HepG2 (cell line): ENCODE results near the gene PRKD2. TPM values are rescaled to one million over a fixed set of nuclear protein-coding genes. Genes with fewer than 3 reads are reported as not detected.

Experiments used
- ATAC-seq: fragments of 200-7000 bp; cut with Tn5 transposase; 3 replicates; pipeline ENCODE4 v1.9.1; 2020; ENCODE audit warnings: mild to moderate bottlenecking, moderate library complexity
- BruUV-seq: library from RNA; stranded (reverse); fragments of 400-500 nt; replicated peaks from 2 replicates; lab custom pipeline; 2021; lab: Mats Ljungman, UMichigan
- CTCF ChIA-PET: fragments of 300-600 bp; formaldehyde crosslinking; extraction: SDS; loops from one replicate; lab custom pipeline; 2021; ENCODE audit warnings: low total read pairs, inconsistent platforms, low intra/inter-chr PET ratio; lab: Yijun Ruan, JAX
- POLR2A ChIA-PET: fragments of 350-600 bp; sonication (Branson Sonifier 250); formaldehyde crosslinking; loops from one replicate; lab custom pipeline; 2020; ENCODE audit warnings: antibody characterized with exemption, inconsistent platforms; lab: Yijun Ruan, JAX
- DNase-seq: peaks from one replicate; pipeline ENCODE4 v3.0.0-alpha.2; 2015; ENCODE audit warnings: low spot score
- FAIRE-seq: peaks from 3 replicates; lab custom pipeline; 2011; peaks lifted over from hg19 to GRCh38; lab: Jason Lieb, UNC
- H2AFZ ChIP-seq: one replicate; pipeline ENCODE4 v1.6.1; 2011; ENCODE audit warnings: low read length, inconsistent platforms
- H3K27ac ChIP-seq: fragments of 300-600 bp; 3 replicates; pipeline ENCODE4 v1.8.0; 2011; ENCODE audit warnings: mixed run types, mild to moderate bottlenecking, mixed read lengths, low read length, inconsistent platforms; ENCODE audit not compliant: insufficient read depth; ENCODE audit errors: extremely low read length
- H3K27me3 ChIP-seq, 2 experiments: fragments of 200-600 bp in 1 of 2; 2 replicates in 1 of 2; 3 replicates in 1 of 2; pipeline versions ENCODE4 v1.6.0 to v1.8.0; 2011; ENCODE audit warnings: low read length in 2 of 2, mild to moderate bottlenecking in 2 of 2, moderate library complexity in 2 of 2, inconsistent platforms in 1 of 2; ENCODE audit not compliant: insufficient read depth in 2 of 2, control insufficient read depth in 1 of 2
- H3K36me3 ChIP-seq, 2 experiments: fragments of 200-600 bp in 1 of 2; replicated peaks in 1 of 2; 2 replicates in 1 of 2; 3 replicates in 1 of 2; pipeline versions ENCODE4 v1.5.1 to v1.8.0; 2011; ENCODE audit warnings: low read length in 2 of 2, inconsistent platforms in 1 of 2; ENCODE audit not compliant: insufficient read depth in 2 of 2, control insufficient read depth in 1 of 2
- H3K4me1 ChIP-seq: 2 replicates; pipeline ENCODE4 v1.5.1; 2012; ENCODE audit warnings: low read length, inconsistent platforms; ENCODE audit not compliant: insufficient read depth
- H3K4me2 ChIP-seq: 2 replicates; pipeline ENCODE4 v1.6.0; 2011; ENCODE audit warnings: low read depth, low read length, inconsistent platforms
- H3K4me3 ChIP-seq, 3 experiments: fragments of 200-600 bp in 1 of 3; sonication (generic), shearing (Covaris generic) in 1 of 3; replicated peaks in 1 of 3; 2 replicates each; pipeline ENCODE4 v1.5.1; 2011 to 2016; ENCODE audit warnings: low read length in 3 of 3, inconsistent platforms in 2 of 3, low read depth in 2 of 3, mild to moderate bottlenecking in 2 of 3, control low read depth in 1 of 3, mixed read lengths in 1 of 3; ENCODE audit not compliant: insufficient read depth in 1 of 3
- H3K79me2 ChIP-seq: one replicate; pipeline ENCODE4 v1.6.1; 2011; ENCODE audit warnings: low read length, inconsistent platforms; ENCODE audit not compliant: insufficient read depth
- H3K9ac ChIP-seq: 2 replicates; pipeline ENCODE4 v1.6.0; 2011; ENCODE audit warnings: mild to moderate bottlenecking, low read depth, low read length, inconsistent platforms; ENCODE audit not compliant: insufficient read depth
- H3K9me3 ChIP-seq: 2 replicates; pipeline ENCODE4 v1.5.1; 2012; ENCODE audit warnings: mild to moderate bottlenecking, low read length
- H4K20me1 ChIP-seq: 2 replicates; pipeline ENCODE4 v1.6.0; 2011; ENCODE audit warnings: inconsistent platforms, mild to moderate bottlenecking, low read length, moderate library complexity; ENCODE audit not compliant: insufficient read depth
- DR1 ChIP-seq: sonication (generic); formaldehyde crosslinking; IDR thresholded peaks from 2 replicates; pipeline ENCODE4 v1.8.0; 2021; ENCODE audit warnings: mild to moderate bottlenecking, missing genetic modification reagents, inconsistent platforms
- GLI4 ChIP-seq: sonication (generic); formaldehyde crosslinking; IDR thresholded peaks from 2 replicates; pipeline ENCODE4 v1.5.1; 2020; ENCODE audit warnings: missing genetic modification reagents, mild to moderate bottlenecking, moderate library complexity, borderline replicate concordance
- MED13 ChIP-seq: sonication (generic); formaldehyde crosslinking; IDR thresholded peaks from 2 replicates; pipeline ENCODE4 v1.5.0; 2020; ENCODE audit warnings: missing genetic modification reagents
- MEF2D ChIP-seq: sonication (generic); formaldehyde crosslinking; IDR thresholded peaks from 2 replicates; pipeline ENCODE4 v1.5.1; 2020; ENCODE audit warnings: mild to moderate bottlenecking, missing genetic modification reagents
- NCOA1 ChIP-seq: sonication (generic); formaldehyde crosslinking; IDR thresholded peaks from 2 replicates; pipeline ENCODE4 v1.9.0; 2021; ENCODE audit warnings: missing genetic modification reagents
- PHB2 ChIP-seq: fragments of 450-650 bp; IDR thresholded peaks from 2 replicates; pipeline ENCODE4 v1.6.1; 2018; ENCODE audit not compliant: partially characterized antibody
- PHF21A ChIP-seq: sonication (generic); formaldehyde crosslinking; IDR thresholded peaks from 2 replicates; pipeline ENCODE4 v1.5.0; 2020; ENCODE audit warnings: mild to moderate bottlenecking, missing genetic modification reagents
- PRMT3 ChIP-seq: sonication (generic); formaldehyde crosslinking; IDR thresholded peaks from 2 replicates; pipeline ENCODE4 v1.8.1; 2022; ENCODE audit warnings: low read depth, mild to moderate bottlenecking, moderate library complexity, missing genetic modification reagents, borderline replicate concordance
- SP1 ChIP-seq, 2 experiments: fragments of 450-650 bp in 1 of 2; sonication (generic) in 1 of 2; formaldehyde crosslinking in 1 of 2; IDR thresholded peaks; 2 replicates each; pipeline versions ENCODE4 v1.4.0 to v1.6.1; 2016 to 2020; ENCODE audit warnings: missing genetic modification reagents in 1 of 2
- ZNF253 ChIP-seq: sonication (generic); formaldehyde crosslinking; IDR thresholded peaks from 2 replicates; pipeline ENCODE4 v1.8.0; 2022; ENCODE audit warnings: mild to moderate bottlenecking, missing genetic modification reagents, borderline replicate concordance
- ZNF263 ChIP-seq: sonication (generic); formaldehyde crosslinking; IDR thresholded peaks from 2 replicates; pipeline ENCODE4 v1.4.0; 2020; ENCODE audit warnings: missing genetic modification reagents
- ZNF446 ChIP-seq: sonication (generic); formaldehyde crosslinking; IDR thresholded peaks from 2 replicates; pipeline ENCODE4 v1.5.0; 2020; ENCODE audit warnings: mild to moderate bottlenecking, missing genetic modification reagents
- ZNF788 ChIP-seq: sonication (generic); formaldehyde crosslinking; IDR thresholded peaks from 2 replicates; pipeline ENCODE4 v1.5.0; 2020; ENCODE audit warnings: mild to moderate bottlenecking, missing genetic modification reagents, borderline replicate concordance
- ZSCAN9 ChIP-seq: IDR thresholded peaks from 2 replicates; pipeline ENCODE4 v1.6.1; 2016; ENCODE audit warnings: borderline replicate concordance
- WGBS: methylation state at CpG from one replicate; pipeline ENCODE4 v1.1.6; 2017; ENCODE audit warnings: low lambda C conversion rate; 5-methylcytosine and 5-hydroxymethylcytosine counted together
- in situ Hi-C: cut with HindIII; loops from 2 replicates; pipeline ENCODE4 v1.10.0; 2017; ENCODE audit warnings: low pct_unique_long_range_greater_than_20kb; ENCODE audit not compliant: extremely low pct_ligation_motif_present
- intact Hi-C: fragments of 100-400 bp; cut with micrococcal nuclease; formaldehyde crosslinking; loops from one replicate; pipeline ENCODE4 v1.10.0; 2022; ENCODE audit not compliant: unreplicated experiment
- polyA plus RNA-seq, 8 experiments: library from polyadenylated mRNA; depleted of rRNA in 3 of 8; stranded (reverse) in 7 of 8; unstranded in 1 of 8; fragments of >200 nt; fragmentation: Illumina TruSeq in 4 of 8; extraction: Trizol in 4 of 8; gene quantifications; 2 replicates each; pipeline versions ENCODE4 v1.2.1 to v1.2.3, GENCODE V29; 2011 to 2016; ENCODE audit warnings: low read depth in 4 of 8, missing spikeins in 1 of 8, mixed read lengths in 1 of 8; ENCODE audit not compliant: insufficient read depth in 1 of 8
- total RNA-seq, 5 experiments: library from RNA; depleted of rRNA; stranded (reverse); fragments of >200 nt; fragmentation: Illumina TruSeq; extraction: Trizol; gene quantifications; 2 replicates each; pipeline ENCODE4 v1.2.3, GENCODE V29; 2016; ENCODE audit warnings: low read depth in 1 of 5
- TF ChIP-seq, protein P1 (sequence below), 2 experiments: sonication (generic) in 1 of 2; formaldehyde crosslinking in 1 of 2; IDR thresholded peaks; 2 replicates each; pipeline versions ENCODE4 v1.6.1 to v1.9.0; 2014 to 2022; ENCODE audit warnings: antibody characterized with exemption in 1 of 2, borderline replicate concordance in 1 of 2, inconsistent platforms in 1 of 2, low read depth in 1 of 2, missing genetic modification reagents in 1 of 2

Gene PRKD2
- total and polyA plus RNA-seq, 2 of the 13 experiments (the other 11 are each of a cell fraction or from before 2014, with no cell fraction given), result 6.7 to 7.3 TPM

DNA sequence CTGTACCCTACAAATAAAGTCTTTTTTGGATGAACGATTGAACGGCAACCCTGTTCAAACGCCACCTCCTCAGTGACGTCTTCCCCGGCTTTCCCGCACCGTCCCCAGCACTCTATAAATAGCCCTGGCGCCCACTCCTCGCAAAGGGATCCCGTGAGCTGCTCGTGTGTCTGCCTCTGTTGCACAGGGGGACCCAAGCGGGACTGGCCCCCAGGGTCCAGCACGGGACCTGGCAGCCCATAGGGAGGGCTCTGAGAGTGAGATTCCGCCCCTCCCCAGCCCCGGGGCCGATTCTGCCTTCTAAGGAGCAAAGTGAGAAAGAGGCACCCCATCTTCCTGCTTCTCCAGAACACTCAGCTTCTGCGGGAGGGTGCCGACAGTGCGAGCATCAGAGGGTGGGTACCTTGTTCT is 20.9 kb upstream of the PRKD2 start:
- FAIRE-seq, result no peak
- no peak overlapping the region for H3K9ac ChIP-seq
- no peak for DNase-seq
- H3K36me3 ChIP-seq, result peaks cover 39 to 67% of the 10 kb centered on the region in 2 experiments
- H3K27me3 ChIP-seq, result no peaks in the 10 kb centered on the region
- no peak overlapping the region for H2AFZ ChIP-seq
- in situ Hi-C loops, result no loop called here
- H4K20me1 ChIP-seq, result peaks cover 23% of the 10 kb centered on the region; the same call in 1 of the 2 replicates
- H3K4me1 ChIP-seq, result no peaks in the 10 kb centered on the region
- ChIA-PET CTCF (no interaction called here), POLR2A (interaction anchor here (1.3 kb wide), 1 partner anchor 9 kb away, joined by 3 read pairs; no protein-coding TSS in a partner anchor)
- 93% methylated on average over 19 of the region's 19 CpGs for WGBS
- H3K4me2 ChIP-seq, result no peak overlapping the region
- ATAC-seq, result no peak
- intact Hi-C loops, result no loop called here
- no peak overlapping the region for H3K4me3 ChIP-seq
- BruUV-seq, result no TSS peak
- no peak overlapping the region for H3K27ac ChIP-seq
- no peaks in the 10 kb centered on the region for H3K9me3 ChIP-seq
- H3K79me2 ChIP-seq, result peaks cover 46% of the 10 kb centered on the region
- TF ChIP-seq PHB2, result no peak
- no peak for TF ChIP-seq ZNF253 (CRISPR knock-in tag)
- TF ChIP-seq ZNF446, result no peak
- no peak for TF ChIP-seq NCOA1
- no peak for TF ChIP-seq MEF2D (CRISPR knock-in tag)
- no peak for TF ChIP-seq ZNF263
- no peak for TF ChIP-seq DR1 (CRISPR knock-in tag)
- no peak for TF ChIP-seq ZSCAN9
- TF ChIP-seq GLI4 (CRISPR knock-in tag), result no peak
- TF ChIP-seq SP1 (IDR thresholded peaks at IDR 0.05), result no peak
- no peak for TF ChIP-seq SP1 (CRISPR knock-in tag; IDR thresholded peaks at IDR 0.05)
- no peak for TF ChIP-seq PRMT3 (CRISPR knock-in tag)
- TF ChIP-seq PHF21A (CRISPR knock-in tag), result no peak
- TF ChIP-seq, protein P1, sequence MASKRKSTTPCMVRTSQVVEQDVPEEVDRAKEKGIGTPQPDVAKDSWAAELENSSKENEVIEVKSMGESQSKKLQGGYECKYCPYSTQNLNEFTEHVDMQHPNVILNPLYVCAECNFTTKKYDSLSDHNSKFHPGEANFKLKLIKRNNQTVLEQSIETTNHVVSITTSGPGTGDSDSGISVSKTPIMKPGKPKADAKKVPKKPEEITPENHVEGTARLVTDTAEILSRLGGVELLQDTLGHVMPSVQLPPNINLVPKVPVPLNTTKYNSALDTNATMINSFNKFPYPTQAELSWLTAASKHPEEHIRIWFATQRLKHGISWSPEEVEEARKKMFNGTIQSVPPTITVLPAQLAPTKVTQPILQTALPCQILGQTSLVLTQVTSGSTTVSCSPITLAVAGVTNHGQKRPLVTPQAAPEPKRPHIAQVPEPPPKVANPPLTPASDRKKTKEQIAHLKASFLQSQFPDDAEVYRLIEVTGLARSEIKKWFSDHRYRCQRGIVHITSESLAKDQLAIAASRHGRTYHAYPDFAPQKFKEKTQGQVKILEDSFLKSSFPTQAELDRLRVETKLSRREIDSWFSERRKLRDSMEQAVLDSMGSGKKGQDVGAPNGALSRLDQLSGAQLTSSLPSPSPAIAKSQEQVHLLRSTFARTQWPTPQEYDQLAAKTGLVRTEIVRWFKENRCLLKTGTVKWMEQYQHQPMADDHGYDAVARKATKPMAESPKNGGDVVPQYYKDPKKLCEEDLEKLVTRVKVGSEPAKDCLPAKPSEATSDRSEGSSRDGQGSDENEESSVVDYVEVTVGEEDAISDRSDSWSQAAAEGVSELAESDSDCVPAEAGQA (IDR thresholded peaks at IDR 0.05; ENCODE audit: low read depth), result no peak
- TF ChIP-seq, protein P1 (CRISPR knock-in tag; IDR thresholded peaks at IDR 0.05; ENCODE audit: borderline replicate concordance), result no peak
- TF ChIP-seq ZNF788, result no peak
- TF ChIP-seq MED13 (CRISPR knock-in tag), result no peak
